ENCODE results near the gene TIMM22.

Gene TIMM22

DNA sequence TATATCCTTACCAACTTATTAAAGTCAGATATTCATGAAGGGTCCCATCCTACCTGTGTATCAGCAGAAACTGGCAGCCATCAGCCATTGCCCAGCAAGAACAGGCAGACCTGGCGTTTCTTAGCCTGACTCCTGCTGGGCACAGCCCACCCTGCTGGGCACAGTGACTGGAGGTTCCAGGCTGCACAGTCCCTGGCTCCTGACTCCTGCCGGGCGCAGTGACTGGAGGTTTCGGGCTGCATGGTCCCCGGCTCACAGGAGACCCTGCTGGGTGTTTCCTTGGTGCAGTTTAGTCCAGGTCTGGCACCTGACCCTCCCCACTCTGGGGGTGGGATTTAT is 6.7 kb downstream of the TIMM22 start:
- no peak for DNase-seq

DNA sequence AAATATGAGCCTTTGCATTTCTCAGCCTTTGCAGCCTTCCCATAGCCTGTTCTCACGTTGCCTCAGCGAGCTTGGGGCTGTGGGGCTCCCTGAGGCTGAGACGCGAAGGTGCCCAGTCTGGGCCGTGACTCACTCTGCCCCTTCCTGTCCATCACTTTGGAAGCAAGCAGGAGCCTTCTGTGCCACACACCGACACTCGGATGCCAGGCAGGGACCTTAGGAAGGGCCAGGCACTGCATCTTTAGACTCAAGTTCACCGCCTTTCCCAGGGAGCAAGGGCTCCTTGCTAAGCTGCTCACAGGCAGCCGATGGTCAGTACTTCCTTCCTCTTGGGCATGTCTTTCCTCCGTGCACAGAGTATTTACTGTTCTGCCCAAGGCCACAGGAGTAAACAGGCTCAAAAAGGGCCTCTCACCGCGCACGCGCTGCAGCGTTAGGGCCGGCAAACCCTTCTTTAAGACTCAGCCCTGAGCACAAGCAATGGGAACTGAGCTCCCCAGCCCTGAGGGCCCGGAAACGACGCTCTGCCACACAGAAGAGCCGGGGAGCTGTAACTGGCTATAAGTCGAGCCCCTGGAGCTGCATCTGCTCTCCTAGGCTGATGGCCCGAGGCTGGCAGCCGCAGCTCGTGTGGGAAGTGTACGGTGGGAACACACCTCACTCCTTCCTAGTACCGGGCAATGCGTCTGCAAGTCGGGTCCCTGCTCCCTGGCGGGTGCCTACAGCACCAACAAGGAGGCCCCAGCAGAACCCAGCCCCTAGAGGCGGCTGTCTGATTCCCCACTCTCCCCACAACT is 7.2 kb downstream of the TIMM22 start:
- DNase-seq: no peak

DNA sequence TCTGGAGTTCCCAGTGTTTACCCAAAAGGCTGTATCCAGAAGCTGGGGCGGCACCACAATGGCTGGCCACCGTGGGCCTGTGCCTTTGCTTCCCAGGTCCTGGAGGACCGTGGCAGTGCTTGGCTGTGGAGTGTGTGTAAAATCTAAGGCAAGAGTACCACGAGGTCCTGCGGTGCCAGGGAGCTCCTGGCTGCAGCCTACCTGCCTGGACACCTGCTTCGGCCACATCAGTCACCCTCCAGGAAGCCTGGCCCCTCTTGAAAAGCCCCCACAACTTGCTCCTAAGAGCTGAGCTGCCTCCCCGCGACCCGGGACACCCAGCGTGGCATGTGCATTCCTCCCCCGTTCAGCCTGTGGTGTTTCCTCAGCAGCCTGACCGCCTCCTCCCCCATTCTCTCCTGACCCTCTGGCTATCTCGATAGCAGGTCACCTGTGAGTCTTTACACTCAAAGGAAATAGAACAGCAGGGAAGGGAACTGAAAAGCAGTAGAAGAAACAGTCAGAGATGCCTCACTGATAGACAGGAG is 7.9 kb downstream of the TIMM22 start:
- DNase-seq: no peak

DNA sequence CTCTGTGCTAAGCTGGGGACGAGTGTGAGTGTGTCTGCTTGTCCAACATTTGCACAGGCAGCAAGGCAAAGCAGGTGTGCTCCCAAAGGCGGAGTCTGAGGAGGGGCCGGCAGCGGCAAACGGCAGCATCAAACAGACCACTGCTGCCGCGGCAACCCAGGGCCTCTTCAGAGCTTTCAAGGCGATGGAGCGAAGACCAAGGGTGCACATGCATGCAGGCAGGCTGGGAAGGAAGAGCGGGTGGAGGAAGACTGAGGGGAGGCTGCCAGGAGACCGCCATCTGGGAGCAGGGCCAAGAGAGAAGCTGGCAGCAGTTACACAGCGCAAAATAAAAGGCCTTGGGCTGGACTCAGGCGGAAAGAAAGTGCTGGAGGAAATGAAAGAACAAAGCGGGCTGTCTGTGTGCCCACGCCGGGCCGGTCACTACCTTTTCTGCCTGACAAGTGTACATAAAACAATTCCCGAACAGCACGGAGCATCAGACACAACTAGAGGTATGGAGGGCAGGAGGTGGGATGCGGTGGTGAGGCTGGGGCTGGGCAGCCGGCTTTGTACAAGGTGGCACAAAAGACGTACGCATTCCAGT is 8.5 kb downstream of the TIMM22 start:
- peak; percentile 87 for DNase-seq

DNA sequence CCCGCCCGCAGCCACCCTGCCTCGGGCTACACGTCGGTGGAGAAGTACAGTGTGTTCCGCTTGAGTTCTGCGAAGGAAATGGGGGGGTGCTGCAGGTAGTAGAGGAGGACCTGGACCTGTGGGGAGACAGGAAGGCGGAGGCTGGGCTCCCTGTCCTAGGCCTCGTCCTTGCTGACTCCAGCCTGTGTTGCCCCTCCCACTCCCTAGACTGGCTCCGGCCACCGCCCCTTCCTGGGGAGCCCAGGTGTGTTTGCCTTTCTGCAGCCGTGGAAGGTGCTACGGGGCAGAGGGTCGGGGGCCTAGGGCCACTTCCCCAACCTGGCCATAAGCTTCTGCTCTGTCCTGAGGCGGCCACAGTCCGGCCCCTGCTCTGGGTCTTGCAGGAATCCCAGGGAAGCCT is 9.1 kb downstream of the TIMM22 start:
- peak; percentile 30 for DNase-seq

DNA sequence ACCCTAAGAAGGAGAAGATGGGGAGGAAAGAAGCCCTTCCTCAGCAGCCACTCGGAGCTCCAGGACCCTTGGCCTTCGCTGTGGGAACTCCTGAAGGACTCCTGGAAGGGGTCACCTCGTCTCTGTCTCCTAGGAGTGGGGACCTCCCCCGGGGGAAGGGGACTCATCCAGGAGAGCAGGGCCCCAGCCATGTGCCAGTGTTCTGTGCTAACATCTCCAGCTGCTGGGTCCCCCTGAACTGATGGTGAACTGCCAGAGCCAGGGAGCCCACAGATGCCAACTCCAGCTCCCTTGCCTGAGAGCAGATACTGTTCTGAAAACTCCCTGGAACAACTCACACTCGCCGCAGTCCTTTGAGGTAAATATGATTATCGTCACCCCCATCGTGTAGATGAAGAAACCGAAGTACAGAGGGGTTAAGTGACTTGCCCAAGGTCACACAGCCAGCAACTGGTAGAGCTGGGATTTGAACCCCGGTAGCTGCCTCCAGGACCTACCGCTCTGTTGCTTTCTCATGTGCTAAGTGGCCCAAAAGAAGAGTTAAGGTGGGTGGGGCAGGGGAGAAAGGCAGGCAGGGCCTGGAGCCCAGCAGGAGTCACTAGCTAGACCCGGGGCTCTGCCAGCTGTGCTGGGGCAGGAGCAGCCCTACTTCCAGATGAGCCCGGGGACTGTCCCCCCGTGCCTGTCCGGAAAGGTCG is 10.5 kb downstream of the TIMM22 start:
- DNase-seq: no peak

DNA sequence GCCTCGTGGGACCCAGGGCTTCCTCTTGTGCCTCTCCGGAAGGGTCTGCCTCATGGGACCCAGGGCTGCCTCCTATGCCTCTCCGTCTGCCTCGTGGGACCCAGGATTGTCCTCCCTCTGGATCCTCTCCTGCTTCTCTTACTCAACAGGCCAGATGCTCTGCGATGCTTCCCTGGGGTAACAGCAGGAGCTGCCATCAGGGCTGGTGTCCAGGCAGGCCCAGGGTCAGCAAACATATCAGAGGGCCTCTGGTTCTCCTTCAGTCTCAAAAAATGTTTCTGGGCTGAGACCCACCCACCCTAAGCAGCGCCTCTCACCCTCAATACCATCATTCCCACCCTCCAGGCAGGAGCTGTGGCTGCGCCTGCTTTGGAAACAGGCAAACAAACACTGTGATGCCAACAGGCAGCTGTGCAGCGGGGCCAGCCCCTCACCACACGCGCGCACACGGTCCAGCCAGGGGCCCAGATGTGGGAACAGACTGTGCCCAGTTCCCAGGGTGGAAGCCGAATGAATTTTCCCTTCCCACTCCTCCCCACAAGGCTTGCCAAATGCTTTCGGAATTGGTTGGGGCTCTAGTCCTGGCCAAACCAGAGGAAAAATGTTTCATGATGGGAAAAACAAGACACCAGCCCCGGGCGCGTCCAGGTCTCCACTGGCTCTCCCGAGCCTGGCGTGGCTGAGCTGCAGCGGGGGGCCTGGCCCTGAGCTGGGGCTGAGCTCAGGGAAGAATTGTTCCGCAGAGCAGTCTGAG is 11.3 kb downstream of the TIMM22 start:
- no peak for DNase-seq

DNA sequence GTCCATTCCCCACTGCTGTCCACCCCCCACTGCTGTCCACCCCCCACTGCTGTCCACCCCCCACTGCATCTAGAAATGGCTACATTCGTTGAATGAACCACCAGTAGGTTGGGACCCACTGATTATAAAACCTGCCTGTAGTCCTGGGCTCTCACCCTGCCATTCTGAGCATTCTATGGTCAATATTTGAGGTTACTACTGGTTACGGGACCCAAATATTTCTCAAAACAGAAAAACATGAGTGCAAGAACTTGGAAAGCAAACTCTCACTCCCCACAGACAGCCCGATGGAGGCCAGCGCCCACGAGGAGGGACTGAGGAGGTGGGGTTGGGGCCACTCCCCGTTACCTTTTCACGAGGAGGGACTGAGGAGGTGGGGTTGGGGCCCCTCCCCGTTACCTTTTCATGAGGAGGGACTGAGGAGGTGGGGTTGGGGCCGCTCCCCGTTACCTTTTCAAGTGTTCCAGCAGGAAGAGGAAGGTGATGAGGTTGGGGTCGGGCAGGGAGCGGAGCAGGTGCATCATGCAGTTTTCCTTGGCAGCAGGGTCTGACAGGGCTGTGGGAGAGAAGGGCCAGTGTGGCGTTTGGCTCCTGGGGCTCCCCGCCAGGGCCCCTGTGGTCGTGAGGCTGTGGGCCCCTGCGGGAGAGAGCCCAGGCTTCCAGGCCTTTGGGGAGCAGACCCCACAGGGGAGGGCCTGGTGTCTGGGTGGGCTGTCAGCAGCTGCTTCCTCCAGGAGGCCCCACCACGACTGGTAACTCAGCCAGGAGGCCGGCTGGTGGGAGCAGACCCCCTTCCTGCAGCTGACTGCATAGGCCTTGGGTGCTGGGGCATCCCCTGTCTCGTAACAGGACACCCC is 12.5 kb downstream of the TIMM22 start:
- DNase-seq: no peak

DNA sequence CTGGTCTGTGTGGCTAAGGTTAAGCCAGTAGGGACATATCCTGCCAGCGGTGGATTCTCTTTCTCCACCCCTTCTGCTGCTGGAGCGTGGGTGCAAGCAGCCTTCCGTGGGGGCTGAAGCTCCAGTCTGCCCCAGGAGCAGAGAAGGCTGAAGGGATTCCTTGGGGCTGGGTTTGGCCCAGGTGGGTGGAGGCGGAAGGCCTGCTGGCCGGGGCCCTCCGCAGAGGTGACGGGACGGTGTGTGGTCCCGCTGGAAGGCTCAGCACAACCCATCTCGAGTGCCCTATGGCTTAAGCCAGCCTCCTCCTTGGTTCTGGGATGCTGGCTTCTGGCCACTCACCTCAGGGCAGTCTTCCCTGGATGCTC is 13.1 kb downstream of the TIMM22 start:
- no peak for DNase-seq

DNA sequence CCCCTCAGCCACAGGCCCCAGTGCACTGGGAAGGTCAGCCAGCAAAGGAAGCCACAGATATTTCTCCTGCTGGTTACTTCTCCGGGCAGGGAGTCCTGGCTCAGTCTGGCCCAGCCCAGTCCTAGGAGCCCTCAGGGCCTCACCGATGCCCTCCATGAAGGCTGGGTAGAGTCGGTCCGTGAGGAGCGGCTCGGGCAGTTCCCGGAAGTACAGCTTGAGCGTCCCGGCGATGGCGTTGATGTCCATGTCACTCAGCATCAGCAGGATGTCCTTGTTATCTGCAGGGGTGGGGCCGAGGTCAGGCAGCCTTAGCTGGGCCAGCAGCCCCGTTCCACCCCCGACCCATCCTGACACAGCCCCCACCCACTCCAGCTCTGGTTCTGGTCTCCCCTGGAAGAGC is 13.7 kb downstream of the TIMM22 start:
- no peak for DNase-seq

DNA sequence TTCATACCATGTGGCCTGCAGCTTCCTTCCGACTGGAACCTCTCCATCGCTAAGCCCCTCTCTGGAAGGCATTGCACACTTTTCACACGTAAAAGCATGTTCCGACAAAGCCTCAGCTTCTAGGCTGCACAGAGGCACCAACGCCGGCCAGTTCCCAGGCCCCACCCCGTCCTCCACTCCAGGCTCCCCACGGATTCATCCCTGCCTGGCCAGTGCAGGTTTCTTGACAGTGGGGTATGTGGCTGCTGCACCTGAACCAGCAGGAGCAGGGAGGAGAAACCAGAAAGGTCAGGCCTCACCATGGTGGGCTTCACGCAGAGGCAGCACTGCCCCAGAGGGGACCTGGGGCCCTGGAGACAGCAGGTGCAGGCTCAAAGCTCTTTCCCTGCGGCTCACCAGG is 14.2 kb downstream of the TIMM22 start:
- DNase-seq: no peak

DNA sequence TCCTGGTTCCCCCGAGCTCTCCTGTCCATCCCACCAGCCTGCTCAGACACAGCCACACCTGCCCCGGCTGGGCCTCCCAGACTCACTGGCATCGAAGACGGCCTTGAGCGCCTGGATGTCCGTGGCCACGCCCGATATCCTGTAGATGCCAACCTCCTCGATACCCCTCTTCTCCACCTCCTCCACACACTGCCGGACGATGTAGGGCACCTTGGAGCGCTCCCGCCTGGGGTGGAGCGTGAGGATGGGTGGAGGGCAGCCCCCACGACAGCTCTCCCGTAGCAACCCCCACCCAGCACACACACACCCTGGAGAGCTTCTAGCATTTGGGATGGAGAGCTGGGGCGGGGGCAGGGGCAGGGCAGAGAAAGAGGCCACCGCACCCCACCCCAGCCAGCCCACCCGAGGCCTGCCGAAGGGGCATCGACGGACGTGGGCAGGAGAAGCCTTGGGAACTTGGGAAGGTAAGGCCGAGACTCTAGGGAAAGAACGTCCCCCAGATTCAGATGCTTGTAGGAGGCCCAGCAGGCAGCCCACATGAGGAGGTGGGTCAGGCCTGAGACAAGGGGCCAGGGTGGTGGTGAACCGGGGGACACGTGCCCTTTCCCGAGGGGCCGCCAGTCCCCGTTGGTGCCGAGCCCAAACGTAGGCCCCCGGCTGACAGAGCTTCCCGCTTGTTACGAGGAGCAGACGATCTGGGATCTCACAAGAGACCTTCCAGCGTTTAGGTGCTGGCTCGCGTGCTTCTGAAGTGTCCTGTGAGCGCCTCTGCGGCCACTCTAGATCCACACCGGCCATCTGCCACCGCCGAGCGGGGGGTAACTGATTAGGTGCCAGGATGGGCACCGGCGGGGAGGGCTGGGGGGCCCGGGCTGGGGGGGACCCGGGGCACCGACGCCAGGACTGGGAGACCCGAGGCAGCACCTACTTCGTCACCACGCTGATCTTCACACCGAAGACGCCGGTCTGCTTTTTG is 15.1 kb downstream of the TIMM22 start:
- no peak for DNase-seq

DNA sequence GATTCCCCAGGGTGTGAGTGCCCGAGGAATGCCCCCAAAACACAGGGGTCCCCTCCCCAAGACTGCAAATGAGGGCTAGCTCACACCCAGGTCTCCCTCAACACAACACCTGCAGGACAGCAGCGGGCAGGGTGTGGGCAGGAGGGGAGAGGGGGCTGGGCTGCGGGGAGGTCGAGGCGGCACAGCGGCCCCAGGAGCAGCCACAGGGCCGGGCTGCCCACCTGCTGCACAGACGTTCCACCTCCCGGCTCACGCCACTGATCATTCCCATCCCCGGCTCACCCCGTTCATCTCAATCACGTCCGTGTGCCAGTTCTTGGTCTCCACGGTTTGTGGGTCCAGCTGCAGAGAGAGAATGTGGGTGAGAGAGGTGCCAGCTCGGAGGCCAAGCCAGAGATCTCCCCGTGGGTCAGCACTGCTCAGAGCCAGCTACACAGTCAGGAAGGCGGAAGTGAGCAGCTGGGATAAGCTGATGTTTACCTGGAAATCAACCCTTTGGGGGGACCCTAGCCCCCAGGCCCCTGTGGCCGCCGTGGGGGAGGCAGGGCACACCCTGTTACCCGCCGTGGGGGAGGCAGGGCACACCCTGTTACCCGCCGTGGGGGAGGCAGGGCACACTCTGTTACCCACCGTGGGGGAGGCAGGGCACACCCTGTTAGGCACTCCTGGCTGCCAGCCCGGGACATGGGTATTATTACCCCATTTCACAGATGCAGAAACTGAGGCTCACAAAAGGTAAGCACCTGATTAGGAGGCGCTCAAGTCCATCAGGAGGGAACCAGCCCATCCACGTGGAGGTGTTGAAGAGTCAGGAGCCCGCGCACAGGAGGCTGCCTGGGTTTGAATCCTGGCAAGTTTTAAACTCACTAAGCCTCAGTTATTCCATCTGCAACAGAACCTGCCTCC is 16.1 kb downstream of the TIMM22 start:
- DNase-seq: no peak

DNA sequence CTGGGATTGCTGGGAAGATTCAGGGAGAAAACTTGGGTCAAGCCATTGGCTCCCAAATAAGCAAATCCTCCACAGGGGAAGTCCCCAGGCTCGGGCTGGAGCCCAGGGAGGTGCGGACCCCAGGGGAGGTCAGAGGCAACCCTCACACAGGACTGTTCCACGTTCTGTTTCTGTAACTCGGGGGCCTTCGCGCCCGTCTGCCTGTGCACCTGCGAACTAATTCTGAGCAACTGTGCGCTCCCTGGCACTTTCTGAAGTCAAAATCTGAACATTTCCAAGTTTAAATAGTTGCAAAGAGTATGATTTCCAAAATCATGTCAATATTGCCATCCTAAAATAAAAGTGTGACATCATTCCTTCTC is 16.8 kb downstream of the TIMM22 start:
- DNase-seq: no peak

DNA sequence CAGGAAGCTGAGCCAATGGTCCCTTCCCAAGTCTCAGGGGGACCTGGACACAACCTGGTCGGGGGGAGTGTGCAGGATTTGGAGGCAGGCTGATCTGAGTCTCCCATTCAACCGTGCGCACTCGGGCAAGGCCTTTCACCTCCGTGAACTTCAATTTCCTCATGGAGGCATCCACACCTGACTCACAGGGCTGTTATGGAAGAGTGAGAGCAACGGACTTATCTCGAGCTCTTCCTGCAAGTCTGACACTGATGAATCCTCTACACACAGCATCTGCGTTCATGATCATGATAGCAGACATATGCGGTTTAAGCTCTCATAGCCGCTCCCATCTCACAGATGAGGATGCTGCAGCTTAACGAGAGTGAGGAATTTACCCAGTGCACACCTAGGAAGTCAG is 21.6 kb downstream of the TIMM22 start:
- no peak for DNase-seq

DNA sequence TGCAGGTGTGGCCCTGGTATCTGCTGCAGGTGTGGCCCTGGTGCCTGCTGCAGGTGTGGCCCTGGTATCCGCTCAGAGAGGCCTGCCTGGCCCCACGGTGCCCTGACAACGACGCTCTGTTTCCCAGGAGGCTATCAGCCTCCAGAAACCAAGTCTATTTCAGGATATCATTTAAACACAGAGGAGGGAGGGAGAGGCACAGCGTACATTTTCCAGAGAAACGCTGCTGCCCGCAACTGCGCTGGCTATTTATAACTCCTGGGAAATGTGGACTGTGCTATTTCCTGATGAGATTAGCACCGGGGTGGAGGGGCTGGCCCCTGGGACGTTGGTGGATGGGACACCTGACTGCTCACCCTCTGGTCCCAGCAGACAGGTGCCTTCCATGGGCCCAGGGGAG is 22.5 kb downstream of the TIMM22 start:
- no peak for DNase-seq

DNA sequence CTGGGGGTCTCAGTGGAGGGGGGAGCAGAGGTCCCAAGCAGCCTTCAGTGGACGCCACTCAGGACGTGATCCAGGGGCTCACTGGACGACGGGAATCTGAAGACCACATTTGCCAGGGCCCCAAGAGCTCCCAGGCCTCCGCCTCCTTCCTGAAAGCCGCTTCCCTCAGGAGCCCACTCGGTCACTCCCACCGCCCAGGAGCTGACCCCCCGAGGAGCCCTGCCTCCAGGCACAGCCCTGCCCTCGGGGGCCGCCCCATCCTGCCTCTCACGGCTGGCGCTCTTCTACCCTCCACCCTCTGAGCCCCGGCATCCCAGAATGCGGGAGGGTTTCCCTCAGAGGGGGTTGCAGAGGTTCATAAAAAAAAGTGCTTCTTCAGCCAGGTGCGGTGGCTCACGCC is 24.2 kb downstream of the TIMM22 start:
- no peak for DNase-seq

DNA sequence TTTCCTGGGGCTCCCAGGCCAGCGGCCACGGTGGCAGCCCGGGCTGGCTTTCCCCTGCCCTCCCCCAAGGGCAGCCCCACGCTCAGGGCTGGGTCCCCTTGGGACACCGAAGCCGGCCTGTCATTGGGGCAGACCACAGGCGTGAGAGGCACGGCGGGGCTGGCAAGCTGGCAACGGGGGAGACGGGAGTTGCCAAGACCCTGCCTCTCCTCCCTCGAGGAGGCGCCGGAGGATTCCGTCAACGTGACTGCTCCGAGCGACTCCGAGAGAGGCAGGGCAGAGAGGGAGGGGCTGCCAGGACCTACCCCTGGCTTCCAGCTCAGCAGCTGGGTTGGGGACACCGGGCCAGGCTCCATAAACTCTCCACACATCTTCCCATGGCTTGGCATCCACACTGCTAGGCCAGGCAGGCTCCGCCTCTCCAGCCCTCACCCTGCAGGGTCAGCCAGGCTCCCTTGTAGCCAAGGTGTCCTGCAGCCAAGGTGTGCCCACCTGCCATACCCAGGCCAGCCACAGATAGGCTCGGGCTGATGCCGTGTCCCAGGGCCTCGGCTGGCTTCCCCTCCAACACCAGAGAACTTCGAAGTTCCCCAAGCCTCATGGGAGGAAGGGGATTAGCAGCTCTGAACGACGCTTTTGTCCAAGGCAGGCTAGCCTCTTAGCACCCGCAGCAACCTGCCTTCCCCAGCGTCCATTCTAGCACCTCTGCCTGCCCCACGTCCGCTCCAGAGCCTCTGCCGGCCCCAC is 25.5 kb downstream of the TIMM22 start:
- no peak for DNase-seq

DNA sequence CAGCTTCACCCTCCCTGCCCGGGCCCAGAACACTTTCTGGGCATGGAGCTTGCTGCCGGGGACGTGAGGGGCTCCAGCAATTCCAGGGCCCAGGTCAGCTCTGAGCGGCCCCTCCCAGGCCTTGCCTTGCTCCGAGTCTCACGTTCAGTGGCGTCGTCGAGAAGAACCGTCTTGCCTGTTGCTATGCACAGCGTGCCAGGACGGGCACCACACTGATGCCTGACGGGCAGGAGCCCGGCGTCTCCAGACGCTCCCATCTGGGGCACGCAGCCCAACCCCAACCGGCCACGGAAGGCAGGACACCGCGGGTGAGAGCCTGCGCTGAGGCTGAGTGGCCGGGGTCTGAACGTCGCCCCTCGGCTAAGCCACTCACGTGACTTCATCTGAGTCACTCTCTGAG is 27.1 kb downstream of the TIMM22 start:
- no peak for DNase-seq
